Endothelial cell of umbilical vein (primary cell): ENCODE results near the gene RPS6KA1. TPM values are rescaled to one million over a fixed set of nuclear protein-coding genes. Genes with fewer than 3 reads are reported as not detected.

ENCODE experiments used
- BruUV-seq: library from RNA; stranded (reverse); fragments of 400-500 nt; replicated peaks from 2 replicates; lab custom pipeline; 2021; lab: Mats Ljungman, UMichigan
- CTCF ChIA-PET: fragments of 300-600, 350-600 bp; sonication (Branson Sonifier 250); formaldehyde crosslinking; loops from one replicate; lab custom pipeline; 2021; ENCODE audit warnings: antibody characterized with exemption, inconsistent platforms; lab: Charles Lee
- POLR2A ChIA-PET: fragments of 300-600, 350-600 bp; sonication (Branson Sonifier 250); formaldehyde crosslinking; loops from one replicate; lab custom pipeline; 2021; ENCODE audit warnings: antibody characterized with exemption, inconsistent platforms; lab: Charles Lee
- DNase-seq: peaks from one replicate; pipeline ENCODE4 v3.0.0-alpha.2; 2011; ENCODE audit warnings: low read depth, low spot score
- FAIRE-seq: peaks from 2 replicates; lab custom pipeline; 2011; peaks lifted over from hg19 to GRCh38; lab: Jason Lieb, UNC
- H2AFZ ChIP-seq: 2 replicates; pipeline ENCODE4 v1.6.0; 2012; ENCODE audit warnings: low read depth, low read length, control low read depth, inconsistent platforms
- H3K27ac ChIP-seq: 2 replicates; pipeline ENCODE4 v1.5.1; 2011; ENCODE audit warnings: low read depth, mild to moderate bottlenecking, control low read depth, low read length, moderate library complexity; ENCODE audit not compliant: insufficient read depth
- H3K27me3 ChIP-seq, 2 experiments: 2 replicates each; pipeline versions ENCODE4 v1.6.0 to v1.6.1; 2011; ENCODE audit warnings: low read length in 2 of 2, mixed read lengths in 1 of 2; ENCODE audit not compliant: control insufficient read depth in 2 of 2, insufficient read depth in 2 of 2
- H3K36me3 ChIP-seq, 2 experiments: 2 replicates in 1 of 2; 3 replicates in 1 of 2; pipeline ENCODE4 v1.5.1; 2011; ENCODE audit warnings: low read length in 2 of 2, mild to moderate bottlenecking in 1 of 2, moderate library complexity in 1 of 2; ENCODE audit not compliant: control insufficient read depth in 2 of 2, insufficient read depth in 2 of 2; ENCODE audit errors: extremely low read depth in 1 of 2
- H3K4me1 ChIP-seq: 3 replicates; pipeline ENCODE4 v1.5.1; 2011; ENCODE audit warnings: mild to moderate bottlenecking, low read length; ENCODE audit not compliant: control insufficient read depth, insufficient read depth; ENCODE audit errors: extremely low read depth
- H3K4me2 ChIP-seq: 2 replicates; pipeline ENCODE4 v1.6.1; 2011; ENCODE audit warnings: low read length, control low read depth, mixed read lengths; ENCODE audit not compliant: insufficient read depth
- H3K4me3 ChIP-seq, 3 experiments: fragments of 200-600 bp in 1 of 3; sonication (generic), shearing (Covaris generic) in 1 of 3; replicated peaks in 1 of 3; 2 replicates each; pipeline ENCODE4 v1.5.1; 2011 to 2016; ENCODE audit warnings: control low read depth in 3 of 3, low read length in 3 of 3, mild to moderate bottlenecking in 2 of 3, inconsistent platforms in 1 of 3, low read depth in 1 of 3, moderate library complexity in 1 of 3; ENCODE audit not compliant: insufficient read depth in 1 of 3
- H3K79me2 ChIP-seq: 2 replicates; pipeline ENCODE4 v1.6.0; 2012; ENCODE audit warnings: low read length, inconsistent platforms; ENCODE audit not compliant: control insufficient read depth, insufficient read depth
- H3K9ac ChIP-seq: replicated peaks from 2 replicates; pipeline ENCODE3; 2011; ENCODE audit warnings: low read length, control low read depth; ENCODE audit not compliant: insufficient read depth; ENCODE audit errors: extremely low read depth
- H3K9me1 ChIP-seq: replicated peaks from 3 replicates; pipeline ENCODE4 v1.6.0; 2011; ENCODE audit warnings: mild to moderate bottlenecking, low read length; ENCODE audit not compliant: control insufficient read depth, insufficient read depth; ENCODE audit errors: extremely low read depth
- H3K9me3 ChIP-seq: replicated peaks from 2 replicates; pipeline ENCODE4 v1.5.1; 2012; ENCODE audit warnings: low read length, inconsistent platforms; ENCODE audit not compliant: control insufficient read depth, insufficient read depth
- H4K20me1 ChIP-seq: replicated peaks from 2 replicates; pipeline ENCODE3; 2011; ENCODE audit warnings: mild to moderate bottlenecking, low read length; ENCODE audit not compliant: control insufficient read depth, insufficient read depth; ENCODE audit errors: extremely low read depth
- CTCF ChIP-seq, 2 donors: IDR thresholded peaks; 1 replicate in 1 of 2; 2 replicates in 1 of 2; pipeline ENCODE4 v1.5.1; 2011; ENCODE audit warnings: low read length in 2 of 2, mild to moderate bottlenecking in 2 of 2, moderate library complexity in 2 of 2, control low read depth in 1 of 2, inconsistent platforms in 1 of 2, low read depth in 1 of 2; ENCODE audit not compliant: insufficient read depth in 1 of 2; ENCODE audit errors: extremely low read depth in 1 of 2
- EZH2 ChIP-seq: IDR thresholded peaks from 2 replicates; pipeline ENCODE4 v1.6.1; 2012; ENCODE audit warnings: borderline replicate concordance, low read depth, mild to moderate bottlenecking, moderate library complexity, low read length, inconsistent platforms; ENCODE audit not compliant: severe bottlenecking
- FOS ChIP-seq: IDR thresholded peaks from 2 replicates; pipeline ENCODE4 v1.6.1; 2011; ENCODE audit warnings: mild to moderate bottlenecking, low read length, moderate library complexity, borderline replicate concordance; ENCODE audit not compliant: insufficient read depth
- GATA2 ChIP-seq: IDR thresholded peaks from 2 replicates; pipeline ENCODE4 v1.7.0; 2011; ENCODE audit warnings: low read depth, mild to moderate bottlenecking, moderate library complexity, mixed read lengths, low read length; ENCODE audit not compliant: insufficient read length, insufficient read depth
- JUN ChIP-seq: IDR thresholded peaks from 2 replicates; pipeline ENCODE4 v1.6.1; 2011; ENCODE audit warnings: borderline replicate concordance, low read depth; ENCODE audit not compliant: insufficient read length, insufficient read depth
- MAX ChIP-seq: IDR thresholded peaks from 2 replicates; pipeline ENCODE4 v1.6.1; 2011; ENCODE audit not compliant: insufficient read depth, insufficient read length
- MYC ChIP-seq: IDR thresholded peaks from one replicate; pipeline ENCODE4 v1.6.1; 2011; ENCODE audit warnings: mild to moderate bottlenecking, low read depth, low read length
- POLR2A ChIP-seq: IDR thresholded peaks from 2 replicates; pipeline ENCODE4 v1.6.1; 2012; ENCODE audit warnings: low read depth, mild to moderate bottlenecking, control low read depth, low read length
- POLR2AphosphoS5 ChIP-seq: IDR thresholded peaks from 2 replicates; pipeline ENCODE4 v1.6.1; 2012; ENCODE audit warnings: low read depth, mild to moderate bottlenecking, control low read depth, low read length, moderate library complexity; ENCODE audit not compliant: insufficient read depth
- dilution Hi-C: fragments of 300-500 bp; cut with MboI; formaldehyde crosslinking; loops from one replicate; pipeline ENCODE4 v1.15.0; 2019; ENCODE audit warnings: low sequenced_read_pairs; ENCODE audit not compliant: extremely low pct_ligation_motif_present
- intact Hi-C: fragments of 100-400 bp; cut with micrococcal nuclease; formaldehyde crosslinking; loops from one replicate; pipeline ENCODE4 v1.10.0; 2022
- polyA plus RNA-seq, 4 experiments: library from polyadenylated mRNA; depleted of rRNA in 3 of 4; stranded (reverse) in 3 of 4; unstranded in 1 of 4; fragments of >200 nt; gene quantifications; 2 replicates each; pipeline versions ENCODE4 v1.2.1 to v1.2.3, GENCODE V29; 2011 to 2012; ENCODE audit warnings: missing spikeins in 1 of 4
- total RNA-seq: library from RNA; stranded (reverse); gene quantifications from 2 replicates; pipeline ENCODE4 v1.2.3, GENCODE V29; 2021

The RPS6KA1 gene
- total and polyA plus RNA-seq, 2 donors (not counting 3 experiments of a cell fraction or from before 2014, with no cell fraction given): 6.7 to 15.5 TPM

GRCh38 chr1:26598890-26599289 lies 69.3 kb downstream of the RPS6KA1 start:
- ChIA-PET CTCF (interaction anchor here (0.6 to 14.6 kb wide), 15 partner anchors 10 to 263 kb away, joined by 3 to 428 read pairs (median 4); partner anchors contain the start of genes PIGV and RPS6KA1), POLR2A (interaction anchor here (0.5 kb wide), 1 partner anchor 80 kb away, joined by 3 read pairs; no protein-coding TSS in a partner anchor)
- no peak overlapping the region for H3K4me2 ChIP-seq
- FAIRE-seq: no peak
- no peak overlapping the region for H3K27ac ChIP-seq
- H3K9me1 ChIP-seq: no peaks in the 10 kb centered on the region
- intact Hi-C loops: no loop called here
- no peak overlapping the region for H2AFZ ChIP-seq
- H3K36me3 ChIP-seq: no peaks in the 10 kb centered on the region
- no peaks in the 10 kb centered on the region for H3K4me1 ChIP-seq
- TF ChIP-seq POLR2AphosphoS5 (no peak), EZH2 (no peak), FOS (no peak), CTCF (IDR thresholded peaks at IDR 0.05; ENCODE audit: extremely low read depth in 1 of 2, insufficient read depth in 1 of 2, low read depth in 1 of 2, low read length in 2 of 2) (no peak), MYC (no peak), POLR2A (no peak), JUN (no peak), MAX (no peak), GATA2 (no peak)
- H3K9me3 ChIP-seq: no peaks in the 10 kb centered on the region
- H3K79me2 ChIP-seq: no peaks in the 10 kb centered on the region
- BruUV-seq: no TSS peak
- H3K4me3 ChIP-seq: no peak overlapping the region
- H4K20me1 ChIP-seq: no peaks in the 10 kb centered on the region
- DNase-seq: no peak
- H3K27me3 ChIP-seq: peaks cover 14 to 17% of the 10 kb centered on the region in 2 experiments
- no peak overlapping the region for H3K9ac ChIP-seq
- dilution Hi-C loops: no loop called here
